SK-N-SH (cell line): ENCODE results near the gene PPM1N. TPM values are rescaled to one million over a fixed set of nuclear protein-coding genes. Genes with fewer than 3 reads are reported as not detected.

Experiments used
- CTCF ChIA-PET: fragments of 300-600, 350-600 bp; formaldehyde crosslinking; extraction: SDS; loops from one replicate; lab custom pipeline; 2021; lab: Yijun Ruan, JAX
- POLR2A ChIA-PET: fragments of 350-600 bp; sonication (Branson Sonifier 250); formaldehyde crosslinking; extraction: SDS; loops from one replicate; lab custom pipeline; 2020; ENCODE audit warnings: antibody characterized with exemption, inconsistent platforms; lab: Yijun Ruan, JAX
- DNase-seq: peaks from one replicate; pipeline ENCODE4 v3.0.0; 2012
- H2AFZ ChIP-seq: fragments of 200-600 bp; sonication (generic); 2 replicates; pipeline ENCODE4 v1.8.1; 2016; ENCODE audit warnings: antibody characterized with exemption, mild to moderate bottlenecking, low read depth
- H3F3A ChIP-seq: fragments of 200-600 bp; sonication (generic); replicated peaks from 2 replicates; pipeline ENCODE3; 2016; ENCODE audit warnings: antibody characterized with exemption, mild to moderate bottlenecking; ENCODE audit not compliant: insufficient read depth
- H3K27ac ChIP-seq, 2 experiments: fragments of 200-500 bp in 1 of 2; fragments of 200-600 bp in 1 of 2; sonication (Bioruptor generic) in 1 of 2; sonication (generic), shearing (Covaris generic) in 1 of 2; 2 replicates each; pipeline versions ENCODE4 v1.5.1 to v1.6.1; 2014 to 2016; ENCODE audit warnings: low read depth in 2 of 2, inconsistent platforms in 1 of 2, low read length in 1 of 2, mild to moderate bottlenecking in 1 of 2, mixed read lengths in 1 of 2
- H3K27me3 ChIP-seq: fragments of 200-600 bp; sonication (generic), shearing (Covaris generic); 2 replicates; pipeline ENCODE4 v1.6.1; 2016; ENCODE audit warnings: mixed run types; ENCODE audit not compliant: insufficient read depth
- H3K36me3 ChIP-seq, 2 experiments: fragments of 200-500 bp in 1 of 2; fragments of 200-600 bp in 1 of 2; sonication (Bioruptor generic) in 1 of 2; sonication (generic) in 1 of 2; replicated peaks in 1 of 2; 2 replicates each; pipeline versions ENCODE3 to v1.5.1; 2014 to 2016; ENCODE audit warnings: low read length in 1 of 2, mild to moderate bottlenecking in 1 of 2; ENCODE audit not compliant: insufficient read depth in 2 of 2, control insufficient read depth in 1 of 2
- H3K4me1 ChIP-seq, 2 experiments: fragments of 200-500 bp in 1 of 2; fragments of 200-600 bp in 1 of 2; sonication (Bioruptor generic) in 1 of 2; sonication (generic), shearing (Covaris generic) in 1 of 2; 2 replicates each; pipeline versions ENCODE4 v1.5.1 to v1.6.1; 2014 to 2016; ENCODE audit warnings: low read depth in 1 of 2, low read length in 1 of 2, mixed run types in 1 of 2; ENCODE audit not compliant: insufficient read depth in 2 of 2, control insufficient read depth in 1 of 2
- H3K4me2 ChIP-seq: fragments of 200-600 bp; sonication (generic), shearing (Covaris generic); 2 replicates; pipeline ENCODE4 v1.6.1; 2017; ENCODE audit warnings: mixed run types
- H3K4me3 ChIP-seq, 2 experiments: fragments of 200-500 bp in 1 of 2; fragments of 200-600 bp in 1 of 2; sonication (Bioruptor generic) in 1 of 2; sonication (generic), shearing (Covaris generic) in 1 of 2; 2 replicates each; pipeline versions ENCODE4 v1.5.1 to v1.8.1; 2014 to 2016; ENCODE audit warnings: low read depth in 2 of 2, inconsistent platforms in 1 of 2, low read length in 1 of 2, mild to moderate bottlenecking in 1 of 2, mixed read lengths in 1 of 2, moderate library complexity in 1 of 2
- H3K79me2 ChIP-seq: fragments of 200-600 bp; sonication (generic); 2 replicates; pipeline ENCODE4 v1.8.1; 2017; ENCODE audit warnings: mild to moderate bottlenecking; ENCODE audit not compliant: insufficient read depth
- H3K9ac ChIP-seq: fragments of 200-600 bp; sonication (generic); 2 replicates; pipeline ENCODE4 v1.6.1; 2017; ENCODE audit warnings: mixed run types
- H3K9me2 ChIP-seq: fragments of 200-600 bp; sonication (generic); 2 replicates; pipeline ENCODE4 v1.6.1; 2017; ENCODE audit warnings: mixed run types
- H3K9me3 ChIP-seq: fragments of 200-600 bp; sonication (generic); 2 replicates; pipeline ENCODE4 v1.6.1; 2017; ENCODE audit warnings: mixed run types, mild to moderate bottlenecking, moderate library complexity
- H4K20me1 ChIP-seq: fragments of 200-600 bp; sonication (generic); 2 replicates; pipeline ENCODE4 v1.6.1; 2017; ENCODE audit warnings: mild to moderate bottlenecking, mixed run types; ENCODE audit not compliant: insufficient read depth
- ELF1 ChIP-seq: IDR thresholded peaks from 2 replicates; pipeline ENCODE4 v1.4.0; 2012
- EZH2phosphoT487 ChIP-seq: fragments of 200-600 bp; sonication (generic); IDR thresholded peaks from 2 replicates; pipeline ENCODE4 v1.6.1; 2017; ENCODE audit warnings: low read depth, mixed run types, mild to moderate bottlenecking, antibody characterized with exemption, moderate library complexity, borderline replicate concordance
- FOXJ3 ChIP-seq: sonication (generic); formaldehyde crosslinking; IDR thresholded peaks from 2 replicates; pipeline ENCODE4 v1.5.1; 2020; ENCODE audit warnings: mild to moderate bottlenecking, missing genetic modification reagents
- FOXM1 ChIP-seq: IDR thresholded peaks from 2 replicates; pipeline ENCODE4 v1.4.0; 2012; ENCODE audit warnings: low read depth, mild to moderate bottlenecking
- GATA2 ChIP-seq: sonication (generic); formaldehyde crosslinking; IDR thresholded peaks from 2 replicates; pipeline ENCODE4 v1.5.0; 2020; ENCODE audit warnings: mild to moderate bottlenecking, missing genetic modification reagents
- JUND ChIP-seq: IDR thresholded peaks from 2 replicates; pipeline ENCODE4 v1.4.0; 2012
- MEF2A ChIP-seq: IDR thresholded peaks from 2 replicates; pipeline ENCODE4 v1.4.0; 2012; ENCODE audit warnings: low read depth, borderline replicate concordance
- NFIC ChIP-seq: IDR thresholded peaks from 2 replicates; pipeline ENCODE4 v1.4.0; 2012; ENCODE audit warnings: borderline replicate concordance
- NRF1 ChIP-seq: IDR thresholded peaks from 2 replicates; pipeline ENCODE4 v1.6.1; 2012; ENCODE audit warnings: low read depth, mild to moderate bottlenecking, low read length
- POLR2AphosphoS5 ChIP-seq: IDR thresholded peaks from 2 replicates; pipeline ENCODE4 v1.6.1; 2012; ENCODE audit warnings: low read depth, low read length
- RFX5 ChIP-seq: IDR thresholded peaks from 2 replicates; pipeline ENCODE4 v1.6.1; 2012; ENCODE audit warnings: mild to moderate bottlenecking, improper control_type of control experiment, low read length
- SIN3A ChIP-seq: IDR thresholded peaks from 2 replicates; pipeline ENCODE4 v1.6.1; 2012; ENCODE audit warnings: low read depth, mild to moderate bottlenecking, low read length, moderate library complexity, borderline replicate concordance
- SMC3 ChIP-seq: IDR thresholded peaks from 2 replicates; pipeline ENCODE4 v1.6.1; 2012; ENCODE audit warnings: low read depth, low read length, improper control_type of control experiment
- USF1 ChIP-seq: IDR thresholded peaks from 2 replicates; pipeline ENCODE4 v1.4.0; 2012; ENCODE audit warnings: low read depth, borderline replicate concordance
- YY1 ChIP-seq: IDR thresholded peaks from 2 replicates; pipeline ENCODE4 v1.4.0; 2012; ENCODE audit warnings: low read depth, mild to moderate bottlenecking
- WGBS: methylation state at CpG from one replicate; pipeline ENCODE4 v1.1.6; 2017; ENCODE audit warnings: low lambda C conversion rate; 5-methylcytosine and 5-hydroxymethylcytosine counted together
- polyA plus RNA-seq, 3 experiments: library from polyadenylated mRNA; depleted of rRNA; stranded (reverse); fragments of >200 nt; gene quantifications; 2 replicates each; pipeline ENCODE4 v1.2.3, GENCODE V29; 2012
- TF ChIP-seq, protein P1 (sequence below): fragments of 150-350 bp; IDR thresholded peaks from 2 replicates; pipeline ENCODE4 v1.6.1; 2016; ENCODE audit warnings: mild to moderate bottlenecking, low read depth, low read length
- TF ChIP-seq, protein P2 (sequence below): IDR thresholded peaks from 2 replicates; pipeline ENCODE4 v1.6.1; 2012; ENCODE audit warnings: mild to moderate bottlenecking, low read depth, low read length, moderate library complexity
- TF ChIP-seq, protein P3 (sequence below): IDR thresholded peaks from 2 replicates; pipeline ENCODE4 v1.4.0; 2012; ENCODE audit warnings: low read depth, borderline replicate concordance

The PPM1N gene
- polyA plus RNA-seq, 1 of the 3 experiments (the other 2 are of a cell fraction) = 10.3 TPM

DNA sequence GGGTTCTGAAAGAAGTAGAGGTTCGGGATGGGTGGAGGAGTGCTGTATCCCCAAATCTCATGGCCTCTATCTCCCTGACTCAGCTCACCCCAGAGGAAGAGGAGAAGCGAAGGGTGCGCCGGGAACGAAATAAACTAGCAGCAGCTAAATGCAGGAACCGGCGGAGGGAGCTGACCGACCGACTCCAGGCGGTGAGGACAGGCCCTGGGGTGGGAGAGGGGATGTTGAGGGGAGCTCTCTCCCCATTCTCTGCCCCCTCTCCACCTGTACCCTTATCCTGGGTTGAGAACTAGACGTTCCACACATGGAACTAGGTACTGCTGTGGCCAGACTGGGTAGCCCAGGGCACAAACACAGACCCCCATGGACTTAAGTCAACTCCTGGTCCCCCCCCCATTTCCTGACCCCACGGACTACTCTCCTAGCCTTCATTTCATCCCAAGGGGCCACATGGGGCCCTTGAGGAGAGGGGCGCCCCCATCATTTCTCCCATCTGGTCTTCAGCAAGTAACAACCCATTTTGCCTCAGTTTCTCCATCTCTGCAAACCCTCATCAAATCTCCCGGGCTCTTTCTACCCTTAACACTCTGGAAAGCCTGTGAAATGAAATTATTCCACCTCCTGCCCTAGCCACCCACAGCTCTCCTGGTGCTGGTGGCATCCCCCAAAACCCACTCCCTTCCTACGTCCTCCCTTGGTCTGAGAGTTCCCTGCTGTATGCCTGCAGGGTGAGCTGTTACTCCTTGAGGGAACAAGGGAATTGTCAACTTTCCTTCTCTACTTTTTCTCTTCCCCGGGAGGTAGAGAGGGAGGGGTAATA lies 26.9 kb upstream of the PPM1N start:
- ChIA-PET CTCF (interaction anchor here (1.0 to 27.6 kb wide), 5 partner anchors 8 to 28 kb away, joined by 3 to 870 read pairs (median 28); no protein-coding TSS in a partner anchor), POLR2A (no interaction called here)
- Histone ChIP-seq H3K9me2 (no peaks in the 10 kb centered on the region), H3K4me3 (no peak overlapping the region), H3F3A (peaks cover 11% of the 10 kb centered on the region), H3K4me2 (no peak overlapping the region), H3K27ac (no peak overlapping the region), H3K36me3 (no peaks in the 10 kb centered on the region), H2AFZ (no peak overlapping the region), H4K20me1 (peaks cover 40% of the 10 kb centered on the region; the same call in 1 of the 2 replicates), H3K27me3 (no peaks in the 10 kb centered on the region), H3K4me1 (peaks cover 0 to 19% of the 10 kb centered on the region in 2 experiments; a peak in 1 of 4 replicates), H3K79me2 (no peaks in the 10 kb centered on the region), H3K9me3 (no peaks in the 10 kb centered on the region), H3K9ac (no peak overlapping the region)
- DNase-seq = no peak
- 71% methylated on average over 15 of the region's 16 CpGs for WGBS
- TF ChIP-seq SMC3 (no peak), JUND (no peak), POLR2AphosphoS5 (no peak), SIN3A (no peak), GATA2 (no peak), USF1 (no peak), ELF1 (no peak), YY1 (no peak), FOXJ3 (no peak), FOXM1 (no peak), RFX5 (no peak), NRF1 (no peak), EZH2phosphoT487 (no peak), NFIC (no peak), MEF2A (no peak)
- TF ChIP-seq, protein P1, sequence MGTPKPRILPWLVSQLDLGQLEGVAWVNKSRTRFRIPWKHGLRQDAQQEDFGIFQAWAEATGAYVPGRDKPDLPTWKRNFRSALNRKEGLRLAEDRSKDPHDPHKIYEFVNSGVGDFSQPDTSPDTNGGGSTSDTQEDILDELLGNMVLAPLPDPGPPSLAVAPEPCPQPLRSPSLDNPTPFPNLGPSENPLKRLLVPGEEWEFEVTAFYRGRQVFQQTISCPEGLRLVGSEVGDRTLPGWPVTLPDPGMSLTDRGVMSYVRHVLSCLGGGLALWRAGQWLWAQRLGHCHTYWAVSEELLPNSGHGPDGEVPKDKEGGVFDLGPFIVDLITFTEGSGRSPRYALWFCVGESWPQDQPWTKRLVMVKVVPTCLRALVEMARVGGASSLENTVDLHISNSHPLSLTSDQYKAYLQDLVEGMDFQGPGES = no peak
- TF ChIP-seq, protein P2, sequence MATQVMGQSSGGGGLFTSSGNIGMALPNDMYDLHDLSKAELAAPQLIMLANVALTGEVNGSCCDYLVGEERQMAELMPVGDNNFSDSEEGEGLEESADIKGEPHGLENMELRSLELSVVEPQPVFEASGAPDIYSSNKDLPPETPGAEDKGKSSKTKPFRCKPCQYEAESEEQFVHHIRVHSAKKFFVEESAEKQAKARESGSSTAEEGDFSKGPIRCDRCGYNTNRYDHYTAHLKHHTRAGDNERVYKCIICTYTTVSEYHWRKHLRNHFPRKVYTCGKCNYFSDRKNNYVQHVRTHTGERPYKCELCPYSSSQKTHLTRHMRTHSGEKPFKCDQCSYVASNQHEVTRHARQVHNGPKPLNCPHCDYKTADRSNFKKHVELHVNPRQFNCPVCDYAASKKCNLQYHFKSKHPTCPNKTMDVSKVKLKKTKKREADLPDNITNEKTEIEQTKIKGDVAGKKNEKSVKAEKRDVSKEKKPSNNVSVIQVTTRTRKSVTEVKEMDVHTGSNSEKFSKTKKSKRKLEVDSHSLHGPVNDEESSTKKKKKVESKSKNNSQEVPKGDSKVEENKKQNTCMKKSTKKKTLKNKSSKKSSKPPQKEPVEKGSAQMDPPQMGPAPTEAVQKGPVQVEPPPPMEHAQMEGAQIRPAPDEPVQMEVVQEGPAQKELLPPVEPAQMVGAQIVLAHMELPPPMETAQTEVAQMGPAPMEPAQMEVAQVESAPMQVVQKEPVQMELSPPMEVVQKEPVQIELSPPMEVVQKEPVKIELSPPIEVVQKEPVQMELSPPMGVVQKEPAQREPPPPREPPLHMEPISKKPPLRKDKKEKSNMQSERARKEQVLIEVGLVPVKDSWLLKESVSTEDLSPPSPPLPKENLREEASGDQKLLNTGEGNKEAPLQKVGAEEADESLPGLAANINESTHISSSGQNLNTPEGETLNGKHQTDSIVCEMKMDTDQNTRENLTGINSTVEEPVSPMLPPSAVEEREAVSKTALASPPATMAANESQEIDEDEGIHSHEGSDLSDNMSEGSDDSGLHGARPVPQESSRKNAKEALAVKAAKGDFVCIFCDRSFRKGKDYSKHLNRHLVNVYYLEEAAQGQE = no peak
- TF ChIP-seq, protein P3, sequence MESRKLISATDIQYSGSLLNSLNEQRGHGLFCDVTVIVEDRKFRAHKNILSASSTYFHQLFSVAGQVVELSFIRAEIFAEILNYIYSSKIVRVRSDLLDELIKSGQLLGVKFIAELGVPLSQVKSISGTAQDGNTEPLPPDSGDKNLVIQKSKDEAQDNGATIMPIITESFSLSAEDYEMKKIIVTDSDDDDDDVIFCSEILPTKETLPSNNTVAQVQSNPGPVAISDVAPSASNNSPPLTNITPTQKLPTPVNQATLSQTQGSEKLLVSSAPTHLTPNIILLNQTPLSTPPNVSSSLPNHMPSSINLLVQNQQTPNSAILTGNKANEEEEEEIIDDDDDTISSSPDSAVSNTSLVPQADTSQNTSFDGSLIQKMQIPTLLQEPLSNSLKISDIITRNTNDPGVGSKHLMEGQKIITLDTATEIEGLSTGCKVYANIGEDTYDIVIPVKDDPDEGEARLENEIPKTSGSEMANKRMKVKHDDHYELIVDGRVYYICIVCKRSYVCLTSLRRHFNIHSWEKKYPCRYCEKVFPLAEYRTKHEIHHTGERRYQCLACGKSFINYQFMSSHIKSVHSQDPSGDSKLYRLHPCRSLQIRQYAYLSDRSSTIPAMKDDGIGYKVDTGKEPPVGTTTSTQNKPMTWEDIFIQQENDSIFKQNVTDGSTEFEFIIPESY = no peak
